OCI-LY7 (cell line): Measurements from ENCODE around the gene MISP.

ENCODE experiments used
- CTCF ChIP-seq: fragments of 200-600 bp; sonication (generic); conservative IDR thresholded peaks from 2 replicates; pipeline ENCODE4 v1.5.1; 2014; ENCODE audit warnings: mild to moderate bottlenecking, antibody characterized with exemption, low read length, moderate library complexity, mixed read lengths
- EZH2phosphoT487 ChIP-seq: fragments of 200-600 bp; sonication (generic); IDR thresholded peaks from 2 replicates; pipeline ENCODE4 v1.6.1; 2018; ENCODE audit warnings: low read depth, borderline replicate concordance, mild to moderate bottlenecking, mixed run types, antibody characterized with exemption, low read length, moderate library complexity, mixed read lengths

DNA sequence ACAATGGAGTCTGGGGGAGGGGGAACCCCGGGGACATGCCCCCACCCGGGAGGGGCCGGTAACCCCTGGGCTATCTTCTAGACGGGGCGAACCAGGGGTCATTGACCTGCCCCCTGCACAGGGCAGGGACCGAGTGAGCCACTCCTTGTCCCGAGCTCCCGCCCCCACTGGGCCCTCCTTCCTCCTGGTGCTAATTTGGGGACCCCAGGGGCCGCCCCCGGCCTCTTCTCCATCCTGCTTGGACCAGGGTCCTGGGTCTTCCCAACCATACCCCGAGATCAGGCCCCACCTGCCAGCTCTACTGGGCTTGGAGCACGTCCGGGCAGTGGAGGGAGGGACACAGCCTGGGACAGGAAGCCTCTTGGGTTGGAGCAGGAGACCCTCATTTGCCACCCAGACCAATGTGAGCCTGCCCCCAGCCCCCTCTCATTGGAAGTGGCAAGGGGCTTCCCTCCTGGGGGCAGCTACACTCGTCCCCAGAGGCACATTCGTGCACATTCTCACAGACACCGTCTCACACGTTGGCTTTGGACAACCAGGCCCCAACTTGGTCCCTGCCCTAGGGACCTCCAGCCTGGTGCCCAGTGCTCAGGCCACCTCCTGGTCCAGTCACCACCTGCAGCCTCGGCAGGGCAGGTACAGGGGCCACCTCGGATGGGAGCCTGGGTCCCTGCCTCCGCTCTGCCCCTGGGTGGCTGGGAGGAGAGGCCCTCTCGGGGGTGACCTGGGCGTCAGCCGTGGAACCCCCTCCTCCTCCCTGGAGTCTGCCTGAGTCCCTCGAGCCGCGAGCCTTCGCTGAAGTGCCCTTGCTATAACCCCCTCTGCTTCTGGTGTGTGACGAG is 3.3 kb upstream of the MISP start:
- TF ChIP-seq CTCF (no peak), EZH2phosphoT487 (no peak)
